Tibial nerve (tissue), 4 donors: ENCODE data around the gene ATP1A1.

Source experiments
- EP300 ChIP-seq, 2 donors: sonication (generic); formaldehyde crosslinking; IDR thresholded peaks; one replicate each; pipeline ENCODE4 v1.6.1; 2017; ENCODE audit warnings: antibody characterized with exemption in 2 of 2, mild to moderate bottlenecking in 1 of 2
- POLR2A ChIP-seq, 2 donors: fragments of 450-650 bp; IDR thresholded peaks; one replicate each; pipeline ENCODE4 v1.6.1; 2017; ENCODE audit warnings: antibody characterized with exemption in 2 of 2, mild to moderate bottlenecking in 2 of 2, moderate library complexity in 2 of 2
- TF ChIP-seq, protein P1 (sequence below), 5 experiments: fragments of 200-600 bp in 3 of 5; fragments of 450-650 bp in 2 of 5; sonication (generic) in 3 of 5; IDR thresholded peaks; one replicate each; pipeline ENCODE4 v1.5.1; 2016 to 2019; ENCODE audit warnings: antibody characterized with exemption in 5 of 5, mild to moderate bottlenecking in 3 of 5, moderate library complexity in 2 of 5

GRCh38 chr1:116403496-116404136, 30.6 kb downstream of the ATP1A1 start:
- TF ChIP-seq POLR2A (IDR thresholded peaks at IDR 0.05): no peak
- no peak for TF ChIP-seq EP300 (IDR thresholded peaks at IDR 0.05)
- TF ChIP-seq, protein P1, sequence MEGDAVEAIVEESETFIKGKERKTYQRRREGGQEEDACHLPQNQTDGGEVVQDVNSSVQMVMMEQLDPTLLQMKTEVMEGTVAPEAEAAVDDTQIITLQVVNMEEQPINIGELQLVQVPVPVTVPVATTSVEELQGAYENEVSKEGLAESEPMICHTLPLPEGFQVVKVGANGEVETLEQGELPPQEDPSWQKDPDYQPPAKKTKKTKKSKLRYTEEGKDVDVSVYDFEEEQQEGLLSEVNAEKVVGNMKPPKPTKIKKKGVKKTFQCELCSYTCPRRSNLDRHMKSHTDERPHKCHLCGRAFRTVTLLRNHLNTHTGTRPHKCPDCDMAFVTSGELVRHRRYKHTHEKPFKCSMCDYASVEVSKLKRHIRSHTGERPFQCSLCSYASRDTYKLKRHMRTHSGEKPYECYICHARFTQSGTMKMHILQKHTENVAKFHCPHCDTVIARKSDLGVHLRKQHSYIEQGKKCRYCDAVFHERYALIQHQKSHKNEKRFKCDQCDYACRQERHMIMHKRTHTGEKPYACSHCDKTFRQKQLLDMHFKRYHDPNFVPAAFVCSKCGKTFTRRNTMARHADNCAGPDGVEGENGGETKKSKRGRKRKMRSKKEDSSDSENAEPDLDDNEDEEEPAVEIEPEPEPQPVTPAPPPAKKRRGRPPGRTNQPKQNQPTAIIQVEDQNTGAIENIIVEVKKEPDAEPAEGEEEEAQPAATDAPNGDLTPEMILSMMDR (IDR thresholded peaks at IDR 0.05): no peak
